NCI-H748 (cell line): ENCODE data around the gene C1orf167.
"Not testable (repeated sequence)": the region's sequence is repeated elsewhere in the genome, so short reads cannot be mapped to it uniquely, and the experiment has no call there.

ENCODE experiments used
- DNase-seq: peaks from one replicate; lab custom pipeline; 2025; ENCODE audit not compliant: unreplicated experiment; lab: John Stamatoyannopoulos, UW

Gene C1orf167

DNA sequence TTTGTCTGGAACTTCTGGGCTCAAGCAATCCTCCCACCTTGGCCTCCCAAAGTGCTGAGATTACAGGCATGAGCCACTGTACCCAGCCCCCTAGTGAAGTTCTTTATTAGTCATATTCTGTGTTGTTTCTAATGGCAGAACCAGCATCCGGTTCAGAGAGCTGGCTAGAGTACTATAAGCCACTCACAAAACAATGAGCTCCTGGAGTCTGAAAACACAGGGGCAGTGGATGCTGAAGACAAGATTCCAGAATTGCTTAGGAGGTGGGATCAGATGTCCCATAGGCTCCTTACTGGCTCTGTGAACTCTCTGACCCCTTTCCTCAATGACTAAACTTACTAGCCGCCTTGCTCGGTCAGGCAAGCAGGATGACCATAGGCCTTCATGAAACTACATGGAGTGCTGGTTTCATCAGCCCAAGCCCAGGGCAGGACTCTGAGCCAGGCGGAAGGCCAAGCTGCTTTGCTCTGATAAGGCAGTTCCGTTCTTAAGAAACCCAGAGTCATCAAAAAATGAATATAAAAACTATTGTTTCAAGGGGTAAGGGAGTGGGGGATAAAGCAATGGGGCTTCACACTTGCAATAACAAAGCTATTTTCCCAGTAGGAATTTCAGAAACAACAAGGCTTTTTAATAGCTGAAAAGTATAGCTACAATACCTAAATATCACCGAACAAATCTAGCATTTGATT lies 35.7 kb downstream of the C1orf167 start:
- DNase-seq, result no peak

DNA sequence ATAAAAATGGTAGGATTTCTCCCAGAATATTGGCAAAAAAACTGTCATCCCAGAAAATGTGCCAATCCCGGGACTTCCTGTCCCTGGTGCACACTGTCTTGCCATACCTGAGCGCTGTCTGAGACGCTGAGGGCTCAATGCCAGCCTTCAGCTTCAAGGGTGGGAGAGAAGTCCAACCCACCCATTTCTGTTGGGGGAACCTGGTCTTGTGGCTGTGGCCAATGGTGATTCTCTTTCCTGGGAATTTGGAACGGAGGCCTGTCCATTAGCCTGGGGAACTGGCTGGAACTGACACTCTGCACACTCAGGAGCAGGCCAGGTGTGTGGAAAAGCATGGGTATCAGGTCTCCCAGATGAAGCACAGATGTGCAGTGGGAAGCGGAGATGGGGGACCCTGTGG lies 37.1 kb downstream of the C1orf167 start:
- no peak for DNase-seq

DNA sequence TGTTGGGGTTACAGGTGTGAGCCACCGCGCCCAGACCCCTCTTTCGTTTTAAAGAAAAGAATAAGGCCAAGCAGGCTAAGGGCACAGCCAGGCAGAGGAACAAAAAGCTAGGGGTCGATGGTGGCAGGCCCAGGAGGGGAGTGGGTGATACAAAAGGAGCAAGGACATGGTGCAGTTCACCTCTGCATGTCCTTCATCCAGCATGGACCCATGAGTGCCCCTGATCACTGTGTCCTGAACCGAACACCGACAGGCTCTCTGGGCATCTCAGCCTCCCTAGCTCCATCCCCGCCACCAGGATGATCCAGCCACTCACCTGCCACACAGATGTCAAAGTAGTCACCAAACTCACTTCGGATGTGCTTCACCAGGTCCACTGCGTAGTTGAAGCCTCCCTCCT lies 37.9 kb downstream of the C1orf167 start:
- no peak for DNase-seq

DNA sequence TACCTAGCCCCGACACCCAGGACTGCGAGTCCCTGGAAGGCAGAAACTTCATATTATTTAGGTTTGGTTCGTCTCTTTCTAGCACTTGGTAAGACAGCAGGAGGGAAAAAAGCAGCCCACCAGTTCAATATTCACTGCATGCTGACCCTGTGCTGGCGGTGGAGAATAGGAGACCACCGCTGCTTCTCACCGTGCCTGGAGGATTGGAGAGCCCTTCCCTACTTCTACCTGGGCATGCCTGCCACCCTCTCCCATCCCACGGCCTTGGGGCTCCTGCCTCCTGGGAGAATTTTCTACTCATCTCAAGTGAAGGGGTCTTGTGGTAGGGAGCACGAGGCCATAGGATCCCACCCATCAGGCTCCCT lies 38.4 kb downstream of the C1orf167 start:
- no peak for DNase-seq

DNA sequence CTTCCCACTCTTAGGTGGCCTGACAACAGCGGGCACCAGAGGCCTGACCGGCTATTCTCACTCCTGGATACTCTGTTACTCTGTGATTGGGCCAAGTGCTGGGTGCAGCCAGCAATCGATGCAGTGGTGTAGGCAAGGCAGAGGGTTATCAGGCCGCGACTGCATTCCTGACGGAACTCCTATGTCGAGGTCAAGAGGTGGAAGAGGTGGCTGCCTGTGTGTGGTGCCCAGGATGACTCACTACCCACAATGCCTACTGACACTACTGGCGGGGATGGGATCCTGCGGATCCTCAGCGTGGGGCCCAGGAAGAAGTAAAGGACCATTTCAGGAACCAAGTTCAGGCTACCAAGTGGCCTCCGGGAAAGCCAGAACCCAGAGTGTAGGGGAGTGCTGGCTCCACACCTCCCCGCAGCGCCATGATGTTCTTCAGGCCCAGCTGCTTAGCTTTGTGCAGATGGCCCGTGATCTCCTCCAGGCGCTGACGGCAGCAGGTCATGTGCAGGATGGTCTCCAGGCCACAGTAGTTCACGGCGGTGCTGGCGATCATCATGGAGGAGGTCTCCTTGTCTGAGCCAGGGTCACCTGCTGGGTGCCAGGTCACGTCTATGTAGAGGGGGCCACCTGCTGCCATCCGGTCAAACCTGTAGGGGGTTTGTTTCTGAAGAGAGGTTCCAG lies 38.9 kb downstream of the C1orf167 start:
- DNase-seq, result no peak

DNA sequence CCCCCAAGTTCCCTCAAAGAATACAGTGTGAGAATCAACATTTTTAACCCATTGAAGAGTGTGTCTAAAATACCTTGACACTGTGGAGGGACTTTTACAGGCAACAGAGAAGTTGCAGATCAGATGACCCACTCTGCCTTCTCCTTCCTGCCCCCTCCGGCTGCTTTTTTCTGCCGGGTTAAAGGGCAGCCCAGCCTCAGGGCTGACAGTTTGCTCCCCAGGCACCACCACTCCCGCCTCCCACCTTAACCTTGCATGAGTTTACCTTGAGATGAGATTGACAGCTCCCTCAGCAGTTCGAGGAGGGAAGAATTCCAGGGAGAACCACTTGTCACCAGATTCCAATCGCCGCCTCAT lies 40.6 kb downstream of the C1orf167 start:
- no peak for DNase-seq

DNA sequence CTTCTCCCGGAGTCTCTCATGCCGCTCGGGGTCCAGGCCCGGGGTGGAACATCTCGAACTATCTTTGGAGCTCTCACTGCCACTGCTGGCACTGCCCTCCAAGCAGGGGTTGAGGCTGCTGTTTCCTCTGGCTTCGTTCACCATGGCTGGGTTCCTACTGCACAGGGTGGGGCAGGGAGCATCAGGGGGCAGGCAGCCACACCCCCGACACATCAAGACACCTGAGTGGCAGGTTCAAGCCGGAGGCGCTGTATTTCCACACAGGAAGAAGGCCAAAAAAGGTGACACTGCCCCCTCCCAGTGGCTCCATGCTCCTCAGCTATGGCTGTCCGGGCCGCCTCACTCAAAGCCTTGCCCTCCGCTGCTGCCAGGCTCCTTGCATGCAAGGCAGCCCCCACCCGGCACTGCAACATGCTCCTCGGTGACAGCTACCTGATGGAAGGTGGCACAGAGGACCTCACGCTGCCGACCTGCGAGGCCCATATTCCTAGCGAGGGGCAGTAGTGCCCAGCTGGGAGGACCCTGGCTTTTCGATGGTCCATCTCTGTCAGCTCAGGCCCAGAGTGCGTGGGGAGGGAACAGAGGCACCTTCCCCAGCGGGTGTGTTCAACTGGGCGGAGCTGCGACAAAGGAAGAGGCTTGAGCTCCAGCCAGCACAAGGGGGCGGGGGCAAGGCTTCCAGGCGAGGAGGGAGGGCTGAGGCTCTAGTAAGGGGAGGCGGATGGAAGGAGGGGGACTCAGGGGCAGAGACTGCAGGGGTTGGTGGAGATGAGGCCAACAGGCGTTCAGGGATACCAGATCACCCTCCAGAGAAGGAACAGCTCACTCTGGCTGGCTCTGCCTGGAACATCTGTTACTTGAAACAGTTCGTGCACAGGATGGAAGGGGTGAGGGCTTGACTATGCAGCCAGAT lies 41.2 kb downstream of the C1orf167 start:
- DNase-seq, result peak; percentile 55

DNA sequence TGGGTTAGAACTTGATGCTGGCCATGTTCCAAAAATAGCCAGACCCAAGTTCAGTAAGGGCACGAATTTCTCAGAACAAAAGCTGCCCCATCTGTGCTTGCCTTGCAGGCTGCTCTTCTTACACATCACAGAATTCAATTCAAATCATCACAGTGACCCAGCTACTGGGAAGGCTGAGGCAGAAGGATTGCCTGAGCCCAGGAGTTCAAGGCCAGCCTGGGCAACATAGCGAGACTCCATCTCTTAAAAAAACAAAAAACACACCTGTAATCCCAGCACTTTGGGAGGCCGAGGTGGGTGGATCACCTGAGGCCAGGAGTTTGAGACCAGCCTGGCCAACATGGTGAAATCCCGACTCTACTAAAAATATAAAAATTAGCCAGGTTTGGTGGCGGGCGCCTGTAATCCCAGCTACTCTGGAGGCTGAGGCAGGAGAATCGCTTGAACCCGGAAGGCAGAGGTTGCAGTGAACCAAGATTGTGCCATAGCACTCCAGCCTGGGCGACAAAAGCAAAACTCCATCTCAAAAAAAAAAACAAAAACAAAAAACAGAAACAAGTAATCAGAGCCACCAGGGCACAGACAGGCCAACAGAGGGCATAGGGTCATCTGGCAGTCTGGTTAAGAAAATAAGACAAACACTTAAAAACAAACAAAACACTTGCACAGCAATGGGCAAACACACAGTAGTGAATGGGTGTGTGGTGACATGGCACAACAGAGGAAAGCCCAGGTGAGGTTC lies 42.1 kb downstream of the C1orf167 start:
- DNase-seq, result not testable (repeated sequence)

DNA sequence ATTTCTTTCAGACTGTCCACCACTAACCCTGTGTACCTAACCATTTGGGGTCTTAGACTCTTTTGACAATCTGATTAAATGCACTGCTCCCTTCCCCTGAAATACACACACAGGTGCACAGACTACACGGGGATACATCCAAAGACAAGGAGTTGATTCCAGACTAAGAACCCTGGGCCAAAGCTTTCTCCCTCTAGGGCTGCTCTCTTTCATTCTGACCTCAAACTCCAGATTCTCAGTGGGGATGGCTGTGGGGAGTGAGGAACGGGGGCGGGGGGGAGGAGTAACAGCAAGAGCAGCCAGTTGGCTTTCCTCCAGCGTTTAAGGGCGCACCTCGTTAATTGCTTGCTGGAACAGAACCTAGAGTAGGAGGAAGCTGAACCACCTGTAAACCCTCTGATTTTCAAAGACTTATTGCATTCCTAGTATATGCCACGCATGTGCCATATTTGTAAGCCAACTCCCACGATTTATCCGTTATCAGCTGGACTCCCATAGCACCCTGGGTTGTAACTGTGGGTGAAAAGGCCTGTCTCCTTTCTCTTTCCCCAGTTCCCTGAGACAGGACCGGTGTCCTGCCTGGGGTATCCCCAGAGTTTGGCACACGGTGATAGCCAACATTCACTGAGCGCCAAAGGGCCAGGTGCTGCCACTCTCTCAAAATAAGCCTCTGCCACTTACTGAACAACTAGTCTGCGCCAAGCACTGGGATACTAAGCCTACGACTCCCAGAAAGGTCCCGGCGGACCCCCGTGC lies 42.9 kb downstream of the C1orf167 start:
- peak; percentile 65 for DNase-seq

DNA sequence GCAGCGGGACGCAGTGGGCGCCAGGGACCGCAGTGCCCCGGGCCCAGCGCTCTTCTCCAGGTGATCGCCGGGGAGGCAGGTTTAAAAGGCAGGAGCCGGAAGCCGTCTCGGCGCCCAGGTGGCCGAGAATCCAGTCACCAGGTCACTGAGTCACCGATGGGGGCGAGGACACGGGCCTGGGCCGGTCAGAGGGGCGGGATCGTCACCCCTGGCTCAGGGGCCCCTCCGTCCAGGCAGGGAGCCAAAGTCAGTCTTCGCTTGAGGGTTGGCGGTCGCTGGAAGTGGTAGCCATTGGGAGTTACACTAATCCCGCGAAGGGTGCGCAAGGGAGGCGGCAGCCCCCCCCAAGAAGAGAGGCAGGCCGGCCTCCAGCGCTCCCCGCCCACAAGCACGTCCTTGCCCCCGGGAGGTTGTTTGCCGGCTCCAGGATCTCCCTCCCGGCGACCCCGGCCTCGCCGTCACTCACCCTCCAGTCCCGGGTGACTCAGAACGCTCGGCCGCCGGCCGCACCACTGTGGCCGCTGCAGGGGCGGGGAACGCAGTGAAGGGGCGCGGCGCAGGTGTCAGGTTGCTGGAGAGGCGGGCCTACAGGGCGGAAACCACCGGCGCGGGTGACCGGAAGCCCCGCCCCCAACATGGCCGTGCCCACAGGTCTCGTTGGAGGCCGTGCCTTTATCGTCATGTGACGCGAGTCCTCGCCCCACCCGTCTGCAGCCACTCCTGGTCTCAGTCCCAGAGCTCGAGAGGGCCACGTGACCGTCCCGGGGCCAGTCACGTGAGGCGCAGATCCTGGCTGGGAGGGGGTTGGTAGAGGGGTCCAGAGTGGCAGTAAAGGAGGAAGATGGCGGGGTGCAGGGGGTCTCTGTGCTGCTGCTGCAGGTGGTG lies 43.7 kb downstream of the C1orf167 start, which contains the start of the genes CLCN6 and MTHFR:
TSS of gene CLCN6 (plus strand) at position 770 of the 885 bp plus-strand sequence. CDS start at position 842, 72 bp downstream.
TSS of gene MTHFR (minus strand) at position 543 of the 885 bp plus-strand sequence. CDS start 2,848 bp downstream, outside the sequence.
- peak; percentile 98 for DNase-seq

DNA sequence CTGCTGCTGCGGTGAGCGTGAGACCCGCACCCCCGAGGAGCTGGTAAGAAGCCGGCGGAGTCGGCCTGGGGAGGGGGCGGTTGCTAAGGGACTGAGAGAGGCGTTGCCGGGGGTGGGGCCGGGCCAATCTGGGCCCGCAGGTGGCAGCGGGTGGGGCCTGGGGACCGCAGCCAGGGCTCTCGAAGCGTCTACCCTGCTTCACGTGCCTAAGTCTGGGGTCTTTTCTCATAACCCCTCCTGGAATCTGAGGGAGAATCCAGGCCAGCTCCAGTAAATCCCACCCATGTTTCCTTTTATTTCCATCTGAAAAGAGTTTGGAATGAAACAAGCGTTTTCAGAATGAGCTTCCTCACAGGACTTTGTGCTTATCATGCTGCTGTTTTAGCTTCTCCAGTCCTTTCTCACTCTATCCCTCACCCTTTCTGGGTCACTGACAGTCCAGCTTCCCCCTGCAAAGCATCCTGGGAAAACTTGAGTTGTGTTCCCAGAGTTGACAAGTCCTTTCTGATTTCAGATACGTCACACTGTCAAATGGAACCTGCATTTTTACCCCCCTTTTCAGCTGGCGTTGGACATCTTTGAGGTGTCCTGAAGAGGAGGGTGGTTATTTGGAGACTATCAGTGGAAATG lies 44.4 kb downstream of the C1orf167 start:
- DNase-seq, result peak; percentile 32

DNA sequence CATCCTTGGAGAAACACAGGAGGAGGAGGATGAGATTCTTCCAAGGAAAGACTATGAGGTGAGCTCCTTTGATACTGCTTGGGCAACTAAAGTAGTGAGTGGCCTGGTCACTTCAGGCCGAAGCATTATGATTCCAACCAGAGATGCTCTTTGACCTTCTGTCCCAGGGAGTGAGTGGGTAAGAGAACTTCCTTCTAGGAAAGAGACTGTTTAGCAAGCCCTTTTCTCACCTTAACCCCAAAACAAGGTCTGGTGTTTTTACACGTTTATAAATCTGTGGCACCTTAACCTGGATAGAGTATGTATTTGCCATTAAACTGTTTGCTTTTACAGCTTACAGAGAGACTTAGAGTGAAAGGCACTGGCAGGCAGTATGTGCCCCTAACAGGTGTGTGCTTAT lies 45.1 kb downstream of the C1orf167 start:
- no peak for DNase-seq

DNA sequence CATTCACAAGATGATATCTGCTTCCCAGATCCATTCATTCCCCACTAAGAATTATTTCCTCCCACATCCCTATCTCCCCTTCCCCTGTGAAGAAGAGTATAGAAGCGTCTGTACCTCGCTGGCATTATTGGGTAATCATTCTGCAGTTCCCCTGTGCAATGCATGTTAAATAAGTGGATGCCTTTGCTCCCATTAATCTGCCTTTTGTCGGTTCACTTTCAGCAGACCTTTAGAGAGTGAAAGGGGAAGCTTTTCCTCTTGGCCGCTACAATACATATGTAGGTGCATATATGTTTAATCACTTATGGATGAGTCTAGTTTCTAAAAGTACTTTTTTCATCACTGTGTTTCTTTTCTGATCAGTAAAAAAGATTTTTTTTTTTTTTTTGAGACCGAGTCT lies 51.0 kb downstream of the C1orf167 start:
- no peak for DNase-seq

DNA sequence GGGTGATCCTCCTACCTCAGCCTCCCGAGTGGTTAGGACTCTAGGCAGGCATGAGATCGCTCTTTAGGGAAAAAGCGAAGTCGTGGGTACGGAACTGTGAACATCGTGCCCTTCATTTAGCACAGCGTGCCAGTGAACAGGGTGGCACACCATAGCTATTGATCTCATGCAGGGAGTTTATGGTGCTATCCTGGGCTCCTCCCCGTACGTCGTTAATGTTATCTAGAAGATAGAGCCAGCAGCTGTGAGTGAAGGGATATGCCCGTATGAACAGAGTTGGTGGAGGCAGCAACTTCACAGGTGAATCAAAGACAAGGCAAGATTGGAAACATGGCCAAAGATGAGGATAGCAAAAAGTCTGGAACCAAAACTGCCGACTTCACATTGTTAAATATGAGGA lies 55.2 kb downstream of the C1orf167 start:
- no peak for DNase-seq

DNA sequence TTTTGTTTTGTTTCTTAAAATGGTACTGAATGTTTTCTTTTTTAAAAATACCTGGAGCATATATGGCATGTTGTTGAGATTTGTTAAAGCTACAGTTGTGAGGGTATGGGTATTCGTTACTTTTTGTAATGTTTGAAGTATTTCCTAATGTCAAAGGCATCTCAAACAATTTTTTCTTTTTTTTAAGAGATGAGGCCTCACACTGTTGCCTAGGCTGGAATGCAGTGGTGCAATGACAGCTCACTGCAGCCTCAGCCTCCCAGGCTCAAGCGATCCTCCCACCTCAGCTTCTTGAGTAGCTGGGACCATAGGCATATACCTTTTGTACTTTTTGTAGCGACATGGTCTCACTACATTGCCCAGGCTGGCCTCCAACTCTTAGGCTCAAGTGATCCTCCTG lies 60.1 kb downstream of the C1orf167 start:
- DNase-seq, result no peak

DNA sequence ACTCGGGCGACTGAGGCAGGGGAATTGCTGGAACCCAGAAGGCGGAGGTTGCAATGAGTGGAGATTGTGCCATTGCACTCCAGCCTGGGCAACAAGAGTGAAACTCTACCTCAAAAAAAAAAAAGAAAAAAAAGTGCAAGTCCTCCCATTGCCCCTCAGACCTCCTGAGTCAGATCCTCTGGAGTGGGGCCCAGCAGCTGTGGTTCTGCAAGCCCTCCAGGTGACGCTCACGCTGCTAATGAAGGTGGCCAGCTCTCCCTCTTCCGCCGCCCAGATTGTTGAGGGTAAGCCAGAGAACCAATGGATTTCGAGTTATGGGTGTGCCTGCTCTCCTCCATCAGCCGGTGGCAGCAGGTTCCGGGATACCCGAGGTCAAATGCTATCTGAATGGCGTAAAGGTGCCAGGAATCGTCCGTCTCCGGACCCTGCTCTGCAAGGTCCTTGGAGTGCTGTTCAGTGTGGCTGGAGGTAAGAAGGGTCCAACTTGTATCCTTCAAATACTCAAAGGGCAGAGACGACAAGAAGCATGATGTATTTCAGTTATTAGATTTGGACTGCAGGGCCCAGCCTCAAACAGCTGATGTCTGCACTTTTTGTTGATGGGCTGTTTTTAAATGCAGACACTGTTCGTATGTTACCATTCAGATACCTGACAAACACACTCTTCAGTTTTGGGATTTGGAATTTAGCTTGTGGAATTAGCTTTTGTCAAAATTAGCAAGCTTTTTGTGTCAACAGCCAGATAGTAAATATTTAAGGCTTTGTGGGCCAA lies 61.6 kb downstream of the C1orf167 start:
- no peak for DNase-seq

DNA sequence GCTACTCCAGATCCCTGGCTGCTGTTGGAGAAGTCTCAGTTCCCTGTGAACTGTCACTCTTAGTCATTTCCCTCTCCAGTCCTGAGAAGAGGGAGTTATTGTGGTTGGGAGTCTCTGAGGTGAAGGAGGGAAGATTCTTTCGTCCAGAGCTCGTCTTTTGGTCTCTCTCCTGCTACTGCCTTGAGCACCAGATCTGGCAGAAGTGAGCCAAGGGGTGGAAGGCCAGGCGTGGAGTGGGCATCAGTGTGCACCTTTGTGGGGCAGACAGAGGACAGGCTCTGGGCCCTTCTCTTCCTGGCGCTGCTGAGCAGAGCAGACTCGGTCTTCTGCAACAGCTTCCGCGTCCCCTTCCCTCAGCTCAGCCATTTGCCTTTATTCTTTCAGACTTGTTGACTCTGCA lies 63.1 kb downstream of the C1orf167 start:
- DNase-seq, result no peak

DNA sequence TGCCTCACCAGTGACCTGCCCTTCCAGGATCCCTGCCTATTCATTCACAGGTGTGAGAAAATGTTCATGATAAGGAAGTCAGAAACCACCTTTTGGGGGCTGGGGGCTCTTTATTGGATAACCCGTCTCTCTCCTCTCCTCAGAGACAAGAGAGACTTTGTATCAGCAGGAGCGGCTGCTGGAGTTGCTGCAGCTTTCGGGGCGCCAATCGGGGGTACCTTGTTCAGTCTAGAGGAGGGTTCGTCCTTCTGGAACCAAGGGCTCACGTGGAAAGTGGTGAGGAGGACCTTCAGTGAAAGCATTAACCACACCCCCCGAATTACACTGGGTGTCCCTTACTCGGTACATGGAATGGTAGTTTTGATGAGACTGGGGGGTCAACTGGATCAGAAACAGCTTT lies 65.0 kb downstream of the C1orf167 start:
- no peak for DNase-seq
